Thoracic aorta (tissue), 2 donors: ENCODE data around the gene TNFRSF18. TPM values are rescaled to one million over a fixed set of nuclear protein-coding genes. Genes with fewer than 3 reads are reported as not detected.
A peak's percentile ranks its signal among the peaks of the same experiment; 100 is the strongest.

Source experiments
- ATAC-seq: fragments of 150-250 bp; one replicate; pipeline ENCODE4 v1.8.0; 2017; ENCODE audit warnings: low read depth; ENCODE audit not compliant: insufficient number of reproducible peaks, low FRiP score
- DNase-seq: peaks from one replicate; pipeline ENCODE4 v3.0.0-alpha.2; 2020; ENCODE audit warnings: low spot score
- H3K27ac ChIP-seq, 2 donors: fragments of 200-600 bp; sonication (generic); 1 replicate in 1 of 2; 2 replicates in 1 of 2; pipeline ENCODE4 v1.5.1; 2016; ENCODE audit warnings: mild to moderate bottlenecking in 2 of 2, moderate library complexity in 2 of 2
- H3K27me3 ChIP-seq: fragments of 200-600 bp; sonication (generic); replicated peaks from 2 replicates; pipeline ENCODE4 v1.6.0; 2016; ENCODE audit warnings: mild to moderate bottlenecking; ENCODE audit not compliant: insufficient read depth
- H3K36me3 ChIP-seq: fragments of 200-600 bp; sonication (generic); one replicate; pipeline ENCODE4 v1.5.1; 2016
- H3K4me1 ChIP-seq, 2 donors: fragments of 200-600 bp; sonication (generic); 1 replicate in 1 of 2; 2 replicates in 1 of 2; pipeline versions ENCODE4 v1.5.1 to v1.6.0; 2016; ENCODE audit warnings: low read depth in 2 of 2, mild to moderate bottlenecking in 1 of 2; ENCODE audit not compliant: control insufficient read depth in 1 of 2
- H3K4me3 ChIP-seq: fragments of 200-600 bp; sonication (generic); 2 replicates; pipeline ENCODE4 v1.5.1; 2016; ENCODE audit warnings: mild to moderate bottlenecking
- H3K9me3 ChIP-seq: fragments of 200-600 bp; sonication (generic); 2 replicates; pipeline ENCODE4 v1.5.1; 2016
- total RNA-seq, 2 donors: library from RNA; depleted of rRNA; stranded (reverse); fragments of >200 nt; gene quantifications; one replicate each; pipeline versions ENCODE4 v1.1.0 to v1.2.3, GENCODE V29; 2016
- TF ChIP-seq, protein P1 (sequence below): fragments of 200-600 bp; sonication (generic); IDR thresholded peaks from one replicate; pipeline ENCODE4 v1.5.1; 2019; ENCODE audit warnings: antibody characterized with exemption

TNFRSF18 gene
- total RNA-seq, 2 donors from 2014 or later: 1.3 TPM; not detected in 1

DNA sequence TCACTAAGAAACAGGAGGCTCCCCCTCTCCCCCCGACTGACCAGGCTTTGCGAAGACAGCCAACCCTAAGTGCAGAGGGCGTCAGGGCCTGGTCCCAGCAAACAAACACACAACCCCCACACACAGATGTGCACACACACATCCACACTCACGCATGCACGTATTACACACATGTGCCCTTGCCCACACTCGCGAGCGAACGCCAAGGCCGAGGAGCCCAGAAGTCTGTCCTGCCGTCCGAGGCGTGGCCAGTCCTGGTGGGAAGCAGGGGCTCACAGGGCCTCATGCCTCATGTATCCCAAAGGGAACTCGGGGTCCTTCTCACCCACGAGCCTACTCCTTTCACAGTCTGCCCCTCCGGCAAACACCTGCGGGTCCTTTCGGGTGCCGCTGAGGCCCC, 23.4 kb upstream of the TNFRSF18 start:
- no peak for DNase-seq
- H3K36me3 ChIP-seq: peaks cover 28% of the 10 kb centered on the region
- H3K4me1 ChIP-seq: peaks cover 20 to 33% of the 10 kb centered on the region in 2 donors
- no peaks in the 10 kb centered on the region for H3K27me3 ChIP-seq
- no peaks in the 10 kb centered on the region for H3K9me3 ChIP-seq
- H3K4me3 ChIP-seq: peak overlapping the region; percentile 99
- no peak overlapping the region for H3K27ac ChIP-seq
- ATAC-seq: no peak
- TF ChIP-seq, protein P1, sequence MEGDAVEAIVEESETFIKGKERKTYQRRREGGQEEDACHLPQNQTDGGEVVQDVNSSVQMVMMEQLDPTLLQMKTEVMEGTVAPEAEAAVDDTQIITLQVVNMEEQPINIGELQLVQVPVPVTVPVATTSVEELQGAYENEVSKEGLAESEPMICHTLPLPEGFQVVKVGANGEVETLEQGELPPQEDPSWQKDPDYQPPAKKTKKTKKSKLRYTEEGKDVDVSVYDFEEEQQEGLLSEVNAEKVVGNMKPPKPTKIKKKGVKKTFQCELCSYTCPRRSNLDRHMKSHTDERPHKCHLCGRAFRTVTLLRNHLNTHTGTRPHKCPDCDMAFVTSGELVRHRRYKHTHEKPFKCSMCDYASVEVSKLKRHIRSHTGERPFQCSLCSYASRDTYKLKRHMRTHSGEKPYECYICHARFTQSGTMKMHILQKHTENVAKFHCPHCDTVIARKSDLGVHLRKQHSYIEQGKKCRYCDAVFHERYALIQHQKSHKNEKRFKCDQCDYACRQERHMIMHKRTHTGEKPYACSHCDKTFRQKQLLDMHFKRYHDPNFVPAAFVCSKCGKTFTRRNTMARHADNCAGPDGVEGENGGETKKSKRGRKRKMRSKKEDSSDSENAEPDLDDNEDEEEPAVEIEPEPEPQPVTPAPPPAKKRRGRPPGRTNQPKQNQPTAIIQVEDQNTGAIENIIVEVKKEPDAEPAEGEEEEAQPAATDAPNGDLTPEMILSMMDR: no peak

DNA sequence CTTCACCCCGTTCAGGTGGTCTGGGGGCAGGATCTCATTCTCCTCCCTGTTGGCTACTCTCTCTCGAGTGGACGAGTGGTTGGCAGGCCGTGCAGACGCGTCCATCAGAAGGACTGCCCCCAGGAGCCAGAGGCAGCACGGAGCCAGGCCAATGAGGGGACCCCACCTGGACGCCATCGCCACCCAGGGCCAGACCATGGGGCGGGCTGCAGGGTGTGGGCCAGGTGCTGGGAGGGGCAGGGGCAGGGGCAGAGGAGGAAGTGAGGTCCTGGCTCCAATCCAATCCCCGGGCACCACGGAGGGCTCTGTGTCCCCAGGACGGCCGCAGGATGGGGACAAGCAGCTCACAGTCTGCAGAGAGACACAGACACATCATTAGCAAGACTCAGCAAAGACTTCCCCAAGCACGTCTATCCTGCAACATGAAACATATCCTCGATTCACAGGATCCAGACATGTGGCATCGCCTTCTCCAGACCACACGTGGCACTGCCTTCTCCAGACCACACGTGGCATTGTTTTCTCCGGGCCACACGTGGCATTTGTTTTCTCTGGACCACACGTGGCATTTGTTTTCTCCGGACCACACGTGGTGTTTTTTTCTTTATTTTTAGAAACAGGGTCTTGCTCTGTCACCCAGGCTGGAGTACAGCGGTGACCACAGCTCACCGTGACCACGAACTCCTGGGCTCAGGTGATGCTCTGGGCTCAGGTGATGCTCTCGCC, 22.4 kb upstream of the TNFRSF18 start:
- H3K4me1 ChIP-seq: peaks cover 20 to 33% of the 10 kb centered on the region in 2 donors
- no peak overlapping the region for H3K27ac ChIP-seq
- ATAC-seq (no peak), DNase-seq (no peak)
- no peaks in the 10 kb centered on the region for H3K27me3 ChIP-seq
- TF ChIP-seq, protein P1: no peak
- H3K4me3 ChIP-seq: no peak overlapping the region
- H3K9me3 ChIP-seq: no peaks in the 10 kb centered on the region
- H3K36me3 ChIP-seq: peaks cover 29% of the 10 kb centered on the region

DNA sequence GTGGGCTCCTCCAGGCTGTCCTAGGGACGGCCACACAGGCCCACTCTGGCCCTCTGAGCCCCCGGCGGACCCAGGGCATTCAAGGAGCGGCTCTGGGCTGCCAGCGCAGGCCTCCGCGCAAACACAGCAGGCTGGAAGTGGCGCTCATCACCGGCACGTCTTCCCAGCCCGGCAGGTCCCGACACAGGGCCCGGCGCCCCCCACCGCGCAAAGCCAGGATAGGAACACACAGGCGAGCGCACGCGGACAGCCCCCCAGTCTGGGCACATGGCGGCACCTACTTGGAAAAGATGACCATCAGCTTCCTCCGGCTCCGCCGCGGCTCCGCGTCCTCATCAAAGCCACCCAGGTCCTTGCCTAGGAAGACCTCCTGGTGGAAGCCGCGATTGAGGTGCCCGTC, 21.8 kb upstream of the TNFRSF18 start:
- peaks cover 32% of the 10 kb centered on the region for H3K36me3 ChIP-seq
- H3K4me1 ChIP-seq: peaks cover 20 to 32% of the 10 kb centered on the region in 2 donors
- H3K4me3 ChIP-seq: no peak overlapping the region
- H3K9me3 ChIP-seq: no peaks in the 10 kb centered on the region
- no peaks in the 10 kb centered on the region for H3K27me3 ChIP-seq
- H3K27ac ChIP-seq: no peak overlapping the region
- no peak for DNase-seq
- no peak for ATAC-seq
- TF ChIP-seq, protein P1: no peak

DNA sequence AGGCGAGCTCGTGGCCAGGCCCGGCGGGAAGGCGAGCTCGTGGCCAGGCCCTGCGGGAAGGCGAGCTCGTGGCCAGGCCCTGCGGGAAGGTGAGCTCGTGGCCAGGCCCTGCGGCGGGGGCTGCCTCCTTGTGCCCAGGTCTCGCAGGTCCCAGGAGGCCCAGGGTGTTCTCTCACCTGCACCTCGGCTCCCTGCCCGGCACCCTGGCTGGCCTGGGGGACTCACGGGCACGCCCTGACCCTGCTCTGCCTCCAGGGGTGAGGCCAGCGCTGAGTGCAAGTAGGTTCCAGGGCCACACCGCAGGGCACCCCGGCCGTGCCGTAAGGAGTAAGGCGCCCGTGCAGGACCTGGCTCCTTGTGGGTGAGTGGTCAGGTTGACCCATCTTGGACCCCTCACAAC, 21.0 kb upstream of the TNFRSF18 start:
- no peak for DNase-seq
- Histone ChIP-seq H3K36me3 (peaks cover 40% of the 10 kb centered on the region), H3K4me3 (no peak overlapping the region), H3K27me3 (no peaks in the 10 kb centered on the region), H3K4me1 (peaks cover 14 to 24% of the 10 kb centered on the region in 2 donors), H3K9me3 (no peaks in the 10 kb centered on the region), H3K27ac (no peak overlapping the region)
- TF ChIP-seq, protein P1: no peak
- ATAC-seq: no peak

DNA sequence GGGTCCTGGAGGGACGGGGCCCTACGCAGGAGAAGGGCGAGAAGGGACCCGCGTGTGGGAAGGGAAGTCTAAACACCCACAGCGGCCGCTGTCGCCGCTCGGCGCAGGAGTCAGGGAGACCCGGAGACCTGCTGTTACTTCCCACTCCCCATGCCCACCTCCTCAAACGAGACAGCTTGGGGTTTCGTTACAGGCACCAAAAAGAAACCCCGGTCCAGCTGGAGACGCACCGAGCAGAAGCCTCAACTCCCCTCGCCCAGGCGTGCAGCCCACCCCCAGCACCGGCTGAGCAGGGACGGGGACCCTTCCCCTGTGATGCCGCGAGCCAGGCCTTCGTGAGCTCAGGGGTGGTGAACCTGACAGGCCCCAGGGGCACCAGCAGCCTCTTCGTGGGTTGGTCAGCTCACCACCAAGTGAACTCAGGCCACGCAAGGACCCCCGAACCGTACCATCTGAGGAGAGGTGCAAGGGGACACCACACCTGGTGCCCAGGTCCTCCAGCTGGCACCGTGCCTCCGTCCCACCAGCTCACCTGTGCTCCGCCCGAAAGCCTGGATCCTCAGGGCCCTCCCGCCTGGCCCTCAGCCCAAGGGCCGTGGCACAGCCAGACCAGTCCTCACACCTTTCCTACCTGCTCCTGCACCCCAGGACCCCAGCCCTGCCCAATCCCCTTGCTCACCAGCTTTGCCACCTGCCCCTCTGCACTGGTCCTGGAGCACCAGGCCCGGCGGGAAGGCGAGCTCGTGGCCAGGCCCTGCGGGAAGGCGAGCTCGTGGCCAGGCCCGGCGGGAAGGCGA, 20.4 kb upstream of the TNFRSF18 start:
- DNase-seq (no peak), ATAC-seq (no peak)
- H3K27ac ChIP-seq: no peak overlapping the region
- H3K4me1 ChIP-seq: peaks cover 14 to 23% of the 10 kb centered on the region in 2 donors
- H3K9me3 ChIP-seq: no peaks in the 10 kb centered on the region
- H3K36me3 ChIP-seq: peaks cover 45% of the 10 kb centered on the region
- TF ChIP-seq, protein P1: no peak
- H3K27me3 ChIP-seq: no peaks in the 10 kb centered on the region
- no peak overlapping the region for H3K4me3 ChIP-seq
